Ovary (tissue), 3 donors: ENCODE data around the gene INSIG1.

Experiments used
- CTCF ChIP-seq, 3 donors: fragments of 450-650 bp in 2 of 3; fragments of 200-600 bp in 1 of 3; IDR thresholded peaks; one replicate each; pipeline versions ENCODE4 v1.5.1 to v1.8.0; 2016 to 2022; ENCODE audit warnings: antibody characterized with exemption in 3 of 3, mild to moderate bottlenecking in 1 of 3
- POLR2A ChIP-seq: fragments of 450-650 bp; IDR thresholded peaks from one replicate; pipeline ENCODE4 v1.6.1; 2017; ENCODE audit warnings: antibody characterized with exemption, mild to moderate bottlenecking, moderate library complexity
- donor health status: DM: no; HTN: no; CAD: no.

GRCh38 chr7:155306673-155307470 lies 9.2 kb downstream of the INSIG1 start:
- no peak for TF ChIP-seq POLR2A
- no peak for TF ChIP-seq CTCF (IDR thresholded peaks at IDR 0.05)
